A673 (cell line): Measurements from ENCODE around the gene RNF220. TPM values are rescaled to one million over a fixed set of nuclear protein-coding genes. Genes with fewer than 3 reads are reported as not detected.

ENCODE experiments used
- BruUV-seq: library from RNA; stranded (reverse); fragments of 400-500 nt; replicated peaks from 2 replicates; lab custom pipeline; 2021; lab: Mats Ljungman, UMichigan
- CTCF ChIA-PET: fragments of 300-600 bp; sonication (Branson Sonifier 250); formaldehyde crosslinking; loops from one replicate; lab custom pipeline; 2022; ENCODE audit warnings: antibody characterized with exemption; lab: Charles Lee
- POLR2A ChIA-PET: fragments of 300-600 bp; sonication (Branson Sonifier 250); formaldehyde crosslinking; loops from one replicate; lab custom pipeline; 2022; ENCODE audit warnings: antibody characterized with exemption; ENCODE audit not compliant: low non-redundant PET; lab: Charles Lee
- DNase-seq: peaks from one replicate; pipeline ENCODE4 v3.0.0-alpha.2; 2015; ENCODE audit warnings: low spot score
- H3K27ac ChIP-seq: fragments of 200-600 bp; sonication (generic); 2 replicates; pipeline ENCODE4 v1.5.1; 2016; ENCODE audit warnings: mixed run types, low read depth, mild to moderate bottlenecking, mixed read lengths, antibody characterized with exemption, low read length; ENCODE audit not compliant: poor library complexity, severe bottlenecking
- H3K27me3 ChIP-seq: fragments of 200-600 bp; sonication (generic); replicated peaks from 2 replicates; pipeline ENCODE4 v1.6.1; 2017; ENCODE audit warnings: mixed run types, low read depth, mild to moderate bottlenecking, mixed read lengths, antibody characterized with exemption, low read length; ENCODE audit not compliant: insufficient read depth, poor library complexity
- H3K36me3 ChIP-seq: fragments of 200-600 bp; sonication (generic); 2 replicates; pipeline ENCODE4 v1.6.1; 2016; ENCODE audit warnings: mixed run types, mild to moderate bottlenecking, mixed read lengths, antibody characterized with exemption, low read length; ENCODE audit not compliant: insufficient read depth, poor library complexity, severe bottlenecking
- H3K4me1 ChIP-seq: fragments of 200-600 bp; sonication (generic); 2 replicates; pipeline ENCODE4 v1.6.1; 2017; ENCODE audit warnings: mixed run types, mild to moderate bottlenecking, mixed read lengths, antibody characterized with exemption, low read length; ENCODE audit not compliant: insufficient read depth, poor library complexity, severe bottlenecking
- H3K4me3 ChIP-seq: fragments of 200-600 bp; sonication (generic); 2 replicates; pipeline ENCODE4 v1.5.1; 2016; ENCODE audit warnings: low read depth, mixed run types, mild to moderate bottlenecking, mixed read lengths, low read length; ENCODE audit not compliant: poor library complexity, severe bottlenecking
- H3K9me3 ChIP-seq: fragments of 200-600 bp; sonication (generic); 2 replicates; pipeline ENCODE4 v1.6.1; 2016; ENCODE audit warnings: mixed run types, low read depth, mild to moderate bottlenecking, mixed read lengths, antibody characterized with exemption, low read length; ENCODE audit not compliant: poor library complexity, severe bottlenecking
- CTCF ChIP-seq: fragments of 300-800, 200-600 bp; sonication (generic); conservative IDR thresholded peaks from 2 replicates; pipeline ENCODE4 v1.5.1; 2017; ENCODE audit warnings: low read depth, mild to moderate bottlenecking, antibody characterized with exemption, low read length, moderate library complexity, mixed read lengths
- EZH2 ChIP-seq: fragments of 200-600 bp; sonication (generic); IDR thresholded peaks from 2 replicates; pipeline ENCODE4 v1.6.1; 2017; ENCODE audit warnings: borderline replicate concordance, low read depth, mild to moderate bottlenecking, mixed read lengths, antibody characterized with exemption, low read length; ENCODE audit not compliant: poor library complexity, severe bottlenecking
- intact Hi-C: fragments of 100-400 bp; cut with micrococcal nuclease; formaldehyde crosslinking; loops from one replicate; pipeline ENCODE4 v1.10.0; 2022; ENCODE audit not compliant: unreplicated experiment
- total RNA-seq: library from RNA; stranded (reverse); gene quantifications from 2 replicates; pipeline ENCODE4 v1.2.3, GENCODE V29; 2021

The RNF220 gene
- total RNA-seq, 1 experiment from 2014 or later, result 80.6 TPM

- no peaks in the 10 kb centered on the region for H3K27me3 ChIP-seq
- H3K9me3 ChIP-seq, result no peaks in the 10 kb centered on the region
- intact Hi-C loops, result no loop called here
- CTCF ChIA-PET, result no interaction called here
- no peak overlapping the region for H3K4me3 ChIP-seq
- POLR2A ChIA-PET, result no interaction called here
- no TSS peak for BruUV-seq
- peaks cover 4% of the 10 kb centered on the region for H3K4me1 ChIP-seq
- DNase-seq, result no peak
- H3K36me3 ChIP-seq, result no peaks in the 10 kb centered on the region
- H3K27ac ChIP-seq, result no peak overlapping the region
- TF ChIP-seq EZH2 (no peak), CTCF (no peak)
These were observed 283.8 kb downstream of the RNF220 start for GRCh38 chr1:44688760-44689446.

DNA sequence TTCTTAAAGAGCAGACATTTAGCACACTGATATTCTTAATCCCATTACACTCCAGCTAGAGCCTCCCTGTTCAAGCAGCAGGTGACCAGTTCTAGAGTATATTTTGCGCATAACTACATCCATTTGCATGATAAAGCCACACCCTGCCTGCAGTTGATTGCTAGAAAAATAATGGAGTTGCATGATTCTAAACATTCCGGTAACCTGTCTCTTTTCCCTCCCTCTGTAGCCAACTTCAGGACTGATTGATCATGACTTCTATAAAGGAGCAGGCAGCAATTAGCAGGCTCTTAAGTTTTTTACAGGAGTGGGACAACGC is 284.4 kb downstream of the RNF220 start:
- ChIA-PET POLR2A (no interaction called here), CTCF (no interaction called here)
- DNase-seq, result peak; percentile 35
- BruUV-seq, result no TSS peak
- Histone ChIP-seq H3K4me3 (no peak overlapping the region), H3K4me1 (peaks cover 4% of the 10 kb centered on the region), H3K27ac (no peak overlapping the region), H3K27me3 (no peaks in the 10 kb centered on the region), H3K9me3 (no peaks in the 10 kb centered on the region), H3K36me3 (no peaks in the 10 kb centered on the region)
- intact Hi-C loops, result no loop called here
- TF ChIP-seq CTCF, result no peak

GRCh38 chr1:44693159-44693558 is 288.1 kb downstream of the RNF220 start:
- POLR2A ChIA-PET, result no interaction called here
- H3K4me3 ChIP-seq, result no peak overlapping the region
- CTCF ChIA-PET, result no interaction called here
- H3K9me3 ChIP-seq, result no peaks in the 10 kb centered on the region
- TF ChIP-seq EZH2, result no peak
- TF ChIP-seq CTCF, result no peak
- intact Hi-C loops, result no loop called here
- no peaks in the 10 kb centered on the region for H3K36me3 ChIP-seq
- BruUV-seq, result no TSS peak
- peaks cover 4% of the 10 kb centered on the region for H3K4me1 ChIP-seq
- H3K27ac ChIP-seq, result no peak overlapping the region
- H3K27me3 ChIP-seq, result no peaks in the 10 kb centered on the region
- no peak for DNase-seq
